SU-DHL-6 (cell line): ENCODE results near the gene CUTC.

Source experiments
- CTCF ChIP-seq: fragments of 200-600 bp; sonication (generic); IDR thresholded peaks from one replicate; pipeline ENCODE4 v1.5.1; 2017; ENCODE audit warnings: antibody characterized with exemption, mild to moderate bottlenecking, low read length, moderate library complexity; ENCODE audit not compliant: insufficient read depth, poor library complexity, severe bottlenecking
- EZH2phosphoT487 ChIP-seq: fragments of 200-600 bp; sonication (generic), shearing (Covaris generic); conservative IDR thresholded peaks from 2 replicates; pipeline ENCODE4 v1.6.1; 2018; ENCODE audit warnings: mild to moderate bottlenecking, antibody characterized with exemption, low read length, moderate library complexity, mixed read lengths

- TF ChIP-seq CTCF (no peak), EZH2phosphoT487 (no peak)
These were observed 10.2 kb downstream of the CUTC start for GRCh38 chr10:99742254-99742653.
